HG02763 (cell line): ENCODE results near the gene PRXL2B.
"Not testable (repeated sequence)": the region's sequence is repeated elsewhere in the genome, so short reads cannot be mapped to it uniquely, and the experiment has no call there.

Experiments used
- ATAC-seq: cut with Tn5 transposase; IDR thresholded peaks from one replicate; pipeline ENCODE4 v1.9.1; 2021; ENCODE audit warnings: mild to moderate bottlenecking, moderate library complexity; ENCODE audit not compliant: unreplicated experiment

The PRXL2B gene

GRCh38 chr1:2611031-2611501 is 24.5 kb downstream of the PRXL2B start:
- no peak for ATAC-seq

- no peak for ATAC-seq
These were observed 25.3 kb downstream of the PRXL2B start for GRCh38 chr1:2611621-2612437.

- no peak for ATAC-seq
These were observed 26.2 kb downstream of the PRXL2B start for GRCh38 chr1:2612591-2613365.

- no peak for ATAC-seq
These were observed 27.6 kb downstream of the PRXL2B start for GRCh38 chr1:2614145-2614544.

- ATAC-seq = no peak
These were observed 31.4 kb downstream of the PRXL2B start for GRCh38 chr1:2617971-2618470.

- ATAC-seq = no peak
These were observed 37.2 kb downstream of the PRXL2B start for GRCh38 chr1:2623571-2624337.

GRCh38 chr1:2624735-2625300 is 38.2 kb downstream of the PRXL2B start:
- ATAC-seq = no peak

- no peak for ATAC-seq
These were observed 38.7 kb downstream of the PRXL2B start for GRCh38 chr1:2625311-2625710.

GRCh38 chr1:2625748-2626147 is 39.2 kb downstream of the PRXL2B start:
- ATAC-seq = not testable (repeated sequence)

- ATAC-seq = no peak
These were observed 41.2 kb downstream of the PRXL2B start for GRCh38 chr1:2627746-2628145.

- no peak for ATAC-seq
These were observed 41.8 kb downstream of the PRXL2B start for GRCh38 chr1:2628191-2628932.

GRCh38 chr1:2628933-2629626 is 42.5 kb downstream of the PRXL2B start:
- ATAC-seq = no peak

GRCh38 chr1:2629627-2630497 is 43.3 kb downstream of the PRXL2B start:
- no peak for ATAC-seq

GRCh38 chr1:2630498-2631135 is 44.0 kb downstream of the PRXL2B start:
- ATAC-seq = no peak

- ATAC-seq = no peak
These were observed 44.8 kb downstream of the PRXL2B start for GRCh38 chr1:2631136-2632050.

GRCh38 chr1:2632051-2632430 is 45.5 kb downstream of the PRXL2B start:
- ATAC-seq = no peak
